ENCODE results near the gene RNF26.

DNA sequence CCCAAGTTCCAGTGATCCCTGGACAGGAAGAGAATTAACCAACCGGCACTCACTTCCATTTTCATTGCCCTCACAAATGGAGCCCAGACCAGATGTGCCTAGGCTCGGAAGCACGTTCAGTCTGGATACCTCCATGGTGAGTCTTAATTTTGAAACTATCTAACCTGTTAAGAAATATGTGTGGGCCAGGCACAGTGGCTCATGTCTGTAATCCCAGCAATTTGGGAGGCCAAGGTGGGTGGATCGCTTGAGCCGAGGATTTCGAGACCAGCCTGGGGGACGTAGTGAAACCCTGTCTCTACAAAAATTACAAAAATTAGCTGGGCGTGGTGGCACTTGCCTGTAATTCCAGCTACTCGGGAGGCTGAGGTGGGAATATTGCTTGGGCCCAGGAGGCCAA lies 48.9 kb upstream of the RNF26 start:
- TF ChIP-seq, protein P1, sequence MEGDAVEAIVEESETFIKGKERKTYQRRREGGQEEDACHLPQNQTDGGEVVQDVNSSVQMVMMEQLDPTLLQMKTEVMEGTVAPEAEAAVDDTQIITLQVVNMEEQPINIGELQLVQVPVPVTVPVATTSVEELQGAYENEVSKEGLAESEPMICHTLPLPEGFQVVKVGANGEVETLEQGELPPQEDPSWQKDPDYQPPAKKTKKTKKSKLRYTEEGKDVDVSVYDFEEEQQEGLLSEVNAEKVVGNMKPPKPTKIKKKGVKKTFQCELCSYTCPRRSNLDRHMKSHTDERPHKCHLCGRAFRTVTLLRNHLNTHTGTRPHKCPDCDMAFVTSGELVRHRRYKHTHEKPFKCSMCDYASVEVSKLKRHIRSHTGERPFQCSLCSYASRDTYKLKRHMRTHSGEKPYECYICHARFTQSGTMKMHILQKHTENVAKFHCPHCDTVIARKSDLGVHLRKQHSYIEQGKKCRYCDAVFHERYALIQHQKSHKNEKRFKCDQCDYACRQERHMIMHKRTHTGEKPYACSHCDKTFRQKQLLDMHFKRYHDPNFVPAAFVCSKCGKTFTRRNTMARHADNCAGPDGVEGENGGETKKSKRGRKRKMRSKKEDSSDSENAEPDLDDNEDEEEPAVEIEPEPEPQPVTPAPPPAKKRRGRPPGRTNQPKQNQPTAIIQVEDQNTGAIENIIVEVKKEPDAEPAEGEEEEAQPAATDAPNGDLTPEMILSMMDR (IDR thresholded peaks at IDR 0.05; ENCODE audit: poor library complexity), result no peak
- TF ChIP-seq EZH2 (IDR thresholded peaks at IDR 0.05; ENCODE audit: borderline replicate concordance), result no peak

Measured in hepatocyte (in vitro differentiated cells).